Measurements from ENCODE around the gene DLD. TPM values are rescaled to one million over a fixed set of nuclear protein-coding genes. Genes with fewer than 3 reads are reported as not detected.

The DLD gene
- total and polyA plus RNA-seq, 2 of the 8 experiments (the other 6 are each of a cell fraction or from before 2014, with no cell fraction given): 63.7 to 88.5 TPM

DNA sequence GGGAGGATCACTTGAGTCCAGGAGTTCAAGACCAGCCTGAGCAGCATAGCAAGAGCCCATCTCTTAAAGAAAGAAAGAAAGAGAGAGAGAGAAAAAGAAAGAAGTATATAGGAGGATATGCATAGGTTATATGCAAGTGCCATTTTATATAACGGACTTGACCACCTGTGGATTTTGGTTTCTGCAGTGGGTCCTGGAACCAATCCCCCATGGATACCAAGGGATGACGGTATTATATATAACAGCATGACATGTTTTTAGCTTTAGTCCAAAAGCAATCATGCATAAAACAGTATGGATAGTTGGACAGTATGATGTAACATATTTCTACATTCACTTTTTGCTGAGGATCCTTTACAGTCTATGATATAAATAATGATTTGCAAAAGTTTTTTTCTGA lies 45.3 kb downstream of the DLD start:
- FAIRE-seq: no peak

More for the DNA sequence above, 45.3 kb downstream of the DLD start:
- H3K79me2 ChIP-seq (ENCODE audit: control insufficient read depth in 1 of 2, insufficient read depth in 2 of 2, low read length in 2 of 2): no peaks in the 10 kb centered on the region
- no peaks in the 10 kb centered on the region for H3K9me3 ChIP-seq (ENCODE audit: insufficient read depth in 2 of 2, low read depth in 1 of 2, low read length in 1 of 2)
- H3K27ac ChIP-seq (ENCODE audit: low read depth, low read length): no peak overlapping the region
- H2BK12ac ChIP-seq (ENCODE audit: low read depth, low read length): no peak overlapping the region
- H4K5ac ChIP-seq (ENCODE audit: insufficient read length, low read depth, low read length): no peak overlapping the region
- no peak overlapping the region for H3K14ac ChIP-seq (ENCODE audit: insufficient read length)
- WGBS, 2 experiments (ENCODE audit: extremely low coverage in 1 of 2, insufficient coverage in 1 of 2, insufficient read length in 1 of 2, insufficient replicate concordance in 2 of 2, low coverage in 1 of 2, low lambda C conversion rate in 2 of 2, missing lambda C conversion rate in 1 of 2): 100% methylated on average over 2 of the region's 2 CpGs; no CpG with 5 or more reads in 1 of the 2 experiments
- H3K18ac ChIP-seq (ENCODE audit: extremely low read depth, low read length): no peak overlapping the region
- no peak overlapping the region for H3K23ac ChIP-seq (ENCODE audit: insufficient read length)
- H2BK5ac ChIP-seq (ENCODE audit: low read depth, low read length): no peak overlapping the region
- ChIA-PET CTCF (ENCODE audit: partially characterized antibody) (interaction anchor here (1.0 kb wide), 1 partner anchor 16 kb away, joined by 4 read pairs; no protein-coding TSS in a partner anchor), POLR2A (ENCODE audit: partially characterized antibody) (interaction anchor here (1.5 to 4.8 kb wide), 2 partner anchors 11 to 16 kb away, joined by 6 to 36 read pairs; no protein-coding TSS in a partner anchor)
- peaks cover 0 to 37% (median 5%) of the 10 kb centered on the region in 4 experiments; a peak in 4 of 8 replicates for H3K36me3 ChIP-seq (ENCODE audit: control insufficient read depth in 2 of 4, insufficient read depth in 4 of 4, low read length in 3 of 4)
- no peaks in the 10 kb centered on the region for H3K79me1 ChIP-seq (ENCODE audit: low read depth, low read length)
- H3K27me3 ChIP-seq (replicated peaks in 1 of 4; ENCODE audit: control insufficient read depth in 3 of 4, extremely low read depth in 1 of 4, insufficient read depth in 3 of 4, low read length in 3 of 4): no peaks in the 10 kb centered on the region
- H2BK120ac ChIP-seq (replicated peaks; ENCODE audit: low read depth, low read length): no peak overlapping the region
- H4K91ac ChIP-seq (replicated peaks; ENCODE audit: insufficient read length, low read length): no peak overlapping the region
- H2BK15ac ChIP-seq (ENCODE audit: low read length): no peak overlapping the region
- H3K4me2 ChIP-seq (ENCODE audit: insufficient read depth in 1 of 2, low read depth in 2 of 2, low read length in 2 of 2): no peak overlapping the region
- no peak overlapping the region for H4K8ac ChIP-seq (ENCODE audit: extremely low read depth, insufficient read depth, low read length)
- no peak overlapping the region for H2BK20ac ChIP-seq (ENCODE audit: low read length)
- H2AK5ac ChIP-seq (ENCODE audit: low read depth, low read length): no peak overlapping the region
- no peak for TF ChIP-seq CTBP2 (IDR thresholded peaks at IDR 0.05; ENCODE audit: borderline replicate concordance, insufficient read depth, insufficient read length, low read length)
- TF ChIP-seq BRCA1 (IDR thresholded peaks at IDR 0.05; ENCODE audit: low read depth, low read length): no peak
- no peak for TF ChIP-seq SIX5 (IDR thresholded peaks at IDR 0.05; ENCODE audit: low read depth, low read length)
- DNase-seq (ENCODE audit: low read depth in 1 of 2, low spot score in 2 of 2): no peak
- H3K4ac ChIP-seq (replicated peaks; ENCODE audit: insufficient read length, low read depth, low read length): no peak overlapping the region
- no peak overlapping the region for H2AFZ ChIP-seq (ENCODE audit: low read length)
- H3K56ac ChIP-seq (replicated peaks; ENCODE audit: insufficient read length, low read depth, low read length): no peak overlapping the region
- H3K4me3 ChIP-seq (ENCODE audit: extremely low read depth in 1 of 4, insufficient read depth in 2 of 4, low read depth in 3 of 4, low read length in 4 of 4): no peak overlapping the region
- H4K20me1 ChIP-seq (replicated peaks in 1 of 2; ENCODE audit: control insufficient read depth in 1 of 2, insufficient read depth in 2 of 2, low read length in 2 of 2): peaks cover 0 to 2% of the 10 kb centered on the region in 2 experiments
- peaks cover 7 to 41% (median 21%) of the 10 kb centered on the region in 4 experiments for H3K4me1 ChIP-seq (replicated peaks in 1 of 4; ENCODE audit: control insufficient read depth in 3 of 4, insufficient read depth in 4 of 4, low read length in 3 of 4)
- no peaks in the 10 kb centered on the region for H3K23me2 ChIP-seq (ENCODE audit: low read depth, low read length)
- no peak overlapping the region for H3K9ac ChIP-seq (replicated peaks in 1 of 4; ENCODE audit: extremely low read depth in 1 of 4, low read depth in 3 of 4, low read length in 3 of 4)

Measured in H1 (cell line).